RWPE1 (cell line): Measurements from ENCODE around the gene SLC17A1.
"Not testable (repeated sequence)": the region's sequence is repeated elsewhere in the genome, so short reads cannot be mapped to it uniquely, and the experiment has no call there.

Experiments
- CTCF ChIA-PET: fragments of 350-600 bp; sonication (Branson Sonifier 250); formaldehyde crosslinking; extraction: SDS; loops from one replicate; lab custom pipeline; 2021; lab: Yijun Ruan, JAX
- POLR2A ChIA-PET: fragments of 400-600 bp; formaldehyde crosslinking; extraction: SDS; loops from one replicate; lab custom pipeline; 2020; ENCODE audit warnings: antibody characterized with exemption; ENCODE audit not compliant: low non-redundant PET; lab: Yijun Ruan, JAX
- DNase-seq: peaks from one replicate; pipeline ENCODE4 v3.0.0; 2012; ENCODE audit warnings: low spot score
- H3K27ac ChIP-seq: fragments of 450-650 bp; 2 replicates; pipeline ENCODE4 v1.5.1; 2017
- CTCF ChIP-seq: fragments of 450-650 bp; conservative IDR thresholded peaks from 2 replicates; pipeline ENCODE4 v1.5.1; 2017; ENCODE audit warnings: low read depth, mild to moderate bottlenecking

Gene SLC17A1

DNA sequence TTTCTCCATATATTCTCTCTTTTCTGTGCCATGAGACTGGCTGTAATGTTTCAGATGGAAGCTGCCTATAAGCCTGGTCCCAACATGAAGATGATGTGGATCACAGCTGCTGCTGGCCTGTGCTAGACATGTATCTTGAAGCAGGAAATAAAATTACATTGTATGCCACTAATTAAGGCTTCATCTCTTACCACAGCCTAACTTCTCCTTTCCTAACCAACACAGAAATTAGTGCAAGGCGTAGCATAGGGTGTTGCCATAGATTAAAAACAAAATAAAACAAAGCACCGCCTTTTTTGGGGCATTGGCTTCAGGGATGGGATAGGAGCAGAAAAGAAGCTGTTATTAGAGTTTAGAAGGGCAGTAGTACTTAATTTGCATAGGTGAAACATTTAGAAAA is 82.0 kb downstream of the SLC17A1 start:
- DNase-seq, result no peak
- POLR2A ChIA-PET, result no interaction called here

GRCh38 chr6:25748601-25749517 is 83.0 kb downstream of the SLC17A1 start:
- H3K27ac ChIP-seq, CTCF ChIA-PET, DNase-seq, POLR2A ChIA-PET: not testable (repeated sequence)

More for the DNA sequence above, 82.0 kb downstream of the SLC17A1 start:
- no peak for TF ChIP-seq CTCF
- H3K27ac ChIP-seq, result no peak overlapping the region
- CTCF ChIA-PET, result no interaction called here

- ChIA-PET POLR2A (no interaction called here), CTCF (interaction anchor here (1.7 kb wide), 1 partner anchor 28 kb away, joined by 3 read pairs; no protein-coding TSS in a partner anchor)
- TF ChIP-seq CTCF, result no peak
- H3K27ac ChIP-seq, result no peak overlapping the region
- DNase-seq, result no peak
Observed at GRCh38 chr6:25748049-25748448, 83.8 kb downstream of the SLC17A1 start.

GRCh38 chr6:25747477-25747876 is 84.4 kb downstream of the SLC17A1 start:
- CTCF ChIA-PET, result interaction anchor here (1.7 kb wide), 1 partner anchor 27 kb away, joined by 3 read pairs; no protein-coding TSS in a partner anchor

GRCh38 chr6:25746968-25747367 is 84.9 kb downstream of the SLC17A1 start:
- no peak for TF ChIP-seq CTCF
- CTCF ChIA-PET, result interaction anchor here (0.5 to 1.7 kb wide), 2 partner anchors 27 to 36 kb away, joined by 3 to 5 read pairs; no protein-coding TSS in a partner anchor
- DNase-seq, result no peak
- POLR2A ChIA-PET, result no interaction called here
- no peak overlapping the region for H3K27ac ChIP-seq

More at GRCh38 chr6:25747477-25747876, 84.4 kb downstream of the SLC17A1 start:
- no peak for TF ChIP-seq CTCF
- no peak for DNase-seq
- POLR2A ChIA-PET, result no interaction called here
- no peak overlapping the region for H3K27ac ChIP-seq

- no peak for TF ChIP-seq CTCF
- H3K27ac ChIP-seq, result no peak overlapping the region
- no peak for DNase-seq
- CTCF ChIA-PET, result interaction anchor here (0.7 kb wide), 1 partner anchor 71 kb away, joined by 4 read pairs; no protein-coding TSS in a partner anchor
- POLR2A ChIA-PET, result no interaction called here
Observed at GRCh38 chr6:25745836-25746235, 86.0 kb downstream of the SLC17A1 start.

GRCh38 chr6:25743868-25744267 is 88.0 kb downstream of the SLC17A1 start:
- TF ChIP-seq CTCF, result no peak
- POLR2A ChIA-PET, result no interaction called here
- no peak overlapping the region for H3K27ac ChIP-seq
- no peak for DNase-seq
- CTCF ChIA-PET, result interaction anchor here (0.7 kb wide), 1 partner anchor 57 kb away, joined by 4 read pairs; no protein-coding TSS in a partner anchor
